GM23338 (cell line): ENCODE data around the gene DDX49. TPM values are rescaled to one million over a fixed set of nuclear protein-coding genes. Genes with fewer than 3 reads are reported as not detected.

Experiments
- ATAC-seq: fragments of 200-7000 bp; cut with Tn5 transposase; 3 replicates; pipeline ENCODE4 v1.9.1; 2020
- DNase-seq: peaks from one replicate; pipeline ENCODE4 v3.0.0-alpha.2; 2015; ENCODE audit warnings: low spot score
- H2AFZ ChIP-seq: fragments of 200-600 bp; sonication (generic); 2 replicates; pipeline ENCODE4 v1.8.0; 2016; ENCODE audit warnings: antibody characterized with exemption, mild to moderate bottlenecking, moderate library complexity
- H3F3A ChIP-seq: fragments of 200-600 bp; sonication (generic); replicated peaks from 2 replicates; pipeline ENCODE4 v1.8.0; 2017; ENCODE audit warnings: antibody characterized with exemption, mixed run types, low read depth
- H3K27ac ChIP-seq: fragments of 200-600 bp; sonication (generic); 2 replicates; pipeline ENCODE4 v1.6.1; 2016; ENCODE audit warnings: low read depth
- H3K27me3 ChIP-seq: fragments of 200-600 bp; sonication (generic); 2 replicates; pipeline ENCODE4 v1.8.0; 2016; ENCODE audit warnings: mild to moderate bottlenecking, mixed run types, moderate library complexity; ENCODE audit not compliant: insufficient read depth
- H3K36me3 ChIP-seq: fragments of 200-600 bp; sonication (generic); 2 replicates; pipeline ENCODE4 v1.8.0; 2016; ENCODE audit warnings: mild to moderate bottlenecking; ENCODE audit not compliant: insufficient read depth
- H3K4me1 ChIP-seq: fragments of 200-600 bp; sonication (generic); 2 replicates; pipeline ENCODE4 v1.8.0; 2016; ENCODE audit warnings: mild to moderate bottlenecking, moderate library complexity; ENCODE audit not compliant: insufficient read depth
- H3K4me2 ChIP-seq: fragments of 200-600 bp; sonication (generic); 2 replicates; pipeline ENCODE4 v1.7.1; 2017; ENCODE audit warnings: mixed run types
- H3K4me3 ChIP-seq: fragments of 200-600 bp; sonication (generic); 2 replicates; pipeline ENCODE4 v1.6.1; 2016; ENCODE audit warnings: mixed run types
- H3K79me2 ChIP-seq: fragments of 200-600 bp; sonication (generic); replicated peaks from 2 replicates; pipeline ENCODE4 v1.8.0; 2017; ENCODE audit warnings: mild to moderate bottlenecking; ENCODE audit not compliant: insufficient read depth
- H3K9me2 ChIP-seq: fragments of 200-600 bp; sonication (generic); 2 replicates; pipeline ENCODE4 v1.8.0; 2017; ENCODE audit not compliant: insufficient read depth
- H4K20me1 ChIP-seq: fragments of 200-600 bp; sonication (generic); replicated peaks from 2 replicates; pipeline ENCODE4 v1.8.0; 2017; ENCODE audit warnings: mild to moderate bottlenecking; ENCODE audit not compliant: insufficient read depth
- H3K27ac Mint-ChIP-seq: 2 replicates; pipeline ENCODE4 v1.8.0; 2020; ENCODE audit warnings: inconsistent platforms, mild to moderate bottlenecking, moderate library complexity, mixed read lengths
- H3K27me3 Mint-ChIP-seq: 3 replicates; pipeline ENCODE4 v1.8.0; 2022; ENCODE audit warnings: low read depth, mild to moderate bottlenecking, moderate library complexity, mixed read lengths, inconsistent platforms; ENCODE audit not compliant: insufficient read depth, poor library complexity
- H3K36me3 Mint-ChIP-seq: 3 replicates; pipeline ENCODE4 v1.8.0; 2021; ENCODE audit warnings: low read depth, mild to moderate bottlenecking, inconsistent platforms, moderate library complexity, mixed read lengths
- H3K4me1 Mint-ChIP-seq: 3 replicates; pipeline ENCODE4 v1.8.0; 2020; ENCODE audit warnings: mild to moderate bottlenecking, inconsistent platforms, mixed read lengths
- H3K4me3 Mint-ChIP-seq: 3 replicates; pipeline ENCODE4 v1.8.0; 2021; ENCODE audit warnings: moderate library complexity, mild to moderate bottlenecking, inconsistent platforms, mixed read lengths
- H3K9me3 Mint-ChIP-seq: 3 replicates; pipeline ENCODE4 v1.8.0; 2020; ENCODE audit warnings: moderate library complexity, mild to moderate bottlenecking, inconsistent platforms, mixed read lengths
- CREB1 ChIP-seq: fragments of 250-450 bp; sonication (Bioruptor Pico); IDR thresholded peaks from 2 replicates; pipeline ENCODE4 v1.5.0; 2020; ENCODE audit warnings: low read depth, mild to moderate bottlenecking, moderate library complexity
- POLR2AphosphoS5 ChIP-seq: IDR thresholded peaks from 2 replicates; pipeline ENCODE4 v1.6.1; 2016; ENCODE audit warnings: antibody characterized with exemption, low read depth
- ZNF114 ChIP-seq: fragments of 250-450 bp; sonication (Bioruptor Pico); IDR thresholded peaks from 2 replicates; pipeline ENCODE4 v1.5.0; 2020; ENCODE audit warnings: mild to moderate bottlenecking, moderate library complexity
- polyA plus RNA-seq: library from polyadenylated mRNA; unstranded; fragments of >200 nt; fragmentation: Nextera tagmentation; extraction: Ambion mirVana; gene quantifications from 2 replicates; pipeline ENCODE4 v1.2.1, GENCODE V29; 2016
- total RNA-seq: library from RNA; depleted of rRNA; stranded (reverse); fragments of >200 nt; shearing (Covaris generic); gene quantifications from 2 replicates; pipeline ENCODE4 v1.2.3, GENCODE V29; 2014; rRNA removed

DDX49 gene
- total and polyA plus RNA-seq, 2 experiments from 2014 or later = 40.2 to 75.3 TPM

GRCh38 chr19:18975869-18976268, 56.4 kb downstream of the DDX49 start:
- Histone ChIP-seq H3K36me3 (no peaks in the 10 kb centered on the region), H3K79me2 (no peaks in the 10 kb centered on the region), H3K4me3 (no peak overlapping the region), H3K4me1 (no peaks in the 10 kb centered on the region), H4K20me1 (no peaks in the 10 kb centered on the region), H3K4me2 (no peak overlapping the region), H3K27ac (no peak overlapping the region), H3F3A (no peaks in the 10 kb centered on the region), H3K27me3 (no peaks in the 10 kb centered on the region), H3K9me2 (no peaks in the 10 kb centered on the region), H2AFZ (no peak overlapping the region)
- Mint-ChIP-seq H3K27me3 (peaks cover 6% of the 10 kb centered on the region), H3K4me3 (no peak overlapping the region), H3K4me1 (no peaks in the 10 kb centered on the region), H3K27ac (no peak overlapping the region), H3K9me3 (no peaks in the 10 kb centered on the region), H3K36me3 (no peaks in the 10 kb centered on the region)
- TF ChIP-seq POLR2AphosphoS5 (no peak), CREB1 (no peak), ZNF114 (CRISPR knock-in tag) (no peak)
- ATAC-seq (no peak), DNase-seq (no peak)

Other genes starting within 250 kb of the DDX49 start
- gene CRTC1, start 236.0 kb upstream of the DDX49 start, total RNA-seq = 5.4 and 7.1 TPM in 2 replicates
- 6.7 and 8.4 TPM in 2 replicates for gene CRTC1, start 236.0 kb upstream of the DDX49 start, polyA plus RNA-seq
- 0.63 TPM in 1 of 2 replicates, not detected in the other for gene COMP, start 128.4 kb upstream of the DDX49 start, total RNA-seq
- gene COMP, start 128.4 kb upstream of the DDX49 start, polyA plus RNA-seq = 0.31 and 0.58 TPM in 2 replicates
- 81.9 and 138 TPM in 2 replicates for gene UPF1, start 87.8 kb upstream of the DDX49 start, total RNA-seq
- gene UPF1, start 87.8 kb upstream of the DDX49 start, polyA plus RNA-seq = 13.8 and 14.3 TPM in 2 replicates
- 11.1 and 11.7 TPM in 2 replicates for gene CERS1, start 23.6 kb upstream of the DDX49 start, total RNA-seq
- gene CERS1, start 23.6 kb upstream of the DDX49 start, polyA plus RNA-seq = 12.2 and 15.9 TPM in 2 replicates
- 235 and 263 TPM in 2 replicates for gene COPE, start 328 bp upstream of the DDX49 start, total RNA-seq
- 263 and 269 TPM in 2 replicates for gene COPE, start 328 bp upstream of the DDX49 start, polyA plus RNA-seq
- 23.5 and 38.4 TPM in 2 replicates for gene HOMER3, start 21.5 kb downstream of the DDX49 start, total RNA-seq
- gene HOMER3, start 21.5 kb downstream of the DDX49 start, polyA plus RNA-seq = 16.7 and 18.0 TPM in 2 replicates
- 86.5 and 102 TPM in 2 replicates for gene SUGP2, start 113.8 kb downstream of the DDX49 start, total RNA-seq
- 99.3 and 109 TPM in 2 replicates for gene SUGP2, start 113.8 kb downstream of the DDX49 start, polyA plus RNA-seq
- 95.1 and 112 TPM in 2 replicates for gene ARMC6, start 113.9 kb downstream of the DDX49 start, total RNA-seq
- 40.9 and 45.0 TPM in 2 replicates for gene ARMC6, start 113.9 kb downstream of the DDX49 start, polyA plus RNA-seq
- 5.7 and 7.3 TPM in 2 replicates for gene SLC25A42, start 144.3 kb downstream of the DDX49 start, total RNA-seq
- gene SLC25A42, start 144.3 kb downstream of the DDX49 start, polyA plus RNA-seq = 7.3 and 7.6 TPM in 2 replicates
- gene TMEM161A, start 218.8 kb downstream of the DDX49 start, total RNA-seq = 59.3 and 59.5 TPM in 2 replicates
- gene TMEM161A, start 218.8 kb downstream of the DDX49 start, polyA plus RNA-seq = 38.0 and 38.9 TPM in 2 replicates